GM19468 (cell line): ENCODE results near the gene SHISA7.
A peak's percentile ranks its signal among the peaks of the same experiment; 100 is the strongest.

Source experiments
- ATAC-seq: cut with Tn5 transposase; IDR thresholded peaks from one replicate; pipeline ENCODE4 v1.9.1; 2021; ENCODE audit warnings: mild to moderate bottlenecking, moderate library complexity, moderate number of reproducible peaks; ENCODE audit not compliant: unreplicated experiment; ENCODE audit errors: extremely low read depth

Gene SHISA7

GRCh38 chr19:55392820-55393761, 50.0 kb downstream of the SHISA7 start:
- ATAC-seq: no peak

GRCh38 chr19:55391702-55392615, 51.1 kb downstream of the SHISA7 start:
- ATAC-seq: no peak

- ATAC-seq: no peak
These were observed 51.9 kb downstream of the SHISA7 start for GRCh38 chr19:55391191-55391670.

GRCh38 chr19:55390461-55390880, 52.6 kb downstream of the SHISA7 start:
- ATAC-seq: no peak

- ATAC-seq: no peak
These were observed 53.4 kb downstream of the SHISA7 start for GRCh38 chr19:55389386-55390317.

GRCh38 chr19:55387736-55388497, 55.2 kb downstream of the SHISA7 start:
- ATAC-seq: no peak

- no peak for ATAC-seq
These were observed 56.6 kb downstream of the SHISA7 start for GRCh38 chr19:55386493-55386971.

GRCh38 chr19:55385724-55386492, 57.2 kb downstream of the SHISA7 start, which contains the start of gene RPL28:
RPL28 (plus strand) TSS chr19:55385932; CDS start chr19:55386358, 426 bp downstream.
- ATAC-seq: peak; percentile 36

- peak; percentile 16 for ATAC-seq
These were observed 58.0 kb downstream of the SHISA7 start for GRCh38 chr19:55384920-55385723.

- no peak for ATAC-seq
These were observed 58.8 kb downstream of the SHISA7 start, which contains the start of gene TMEM238 for GRCh38 chr19:55384131-55384919. TMEM238 (minus strand) TSS chr19:55384292; CDS start chr19:55384259, 33 bp downstream.

- no peak for ATAC-seq
These were observed 59.6 kb downstream of the SHISA7 start for GRCh38 chr19:55383279-55384130.

GRCh38 chr19:55382522-55383054, 60.5 kb downstream of the SHISA7 start:
- no peak for ATAC-seq

- ATAC-seq: no peak
These were observed 61.1 kb downstream of the SHISA7 start for GRCh38 chr19:55382013-55382412.

GRCh38 chr19:55379174-55379573, 63.9 kb downstream of the SHISA7 start:
- ATAC-seq: no peak
